Limb (tissue), 2 donors: ENCODE measurements around the gene EIPR1.

Experiments used
- DNase-seq, 2 donors: peaks; one replicate each; pipeline ENCODE4 v3.0.0-alpha.2; 2016; ENCODE audit errors: extremely low spot score in 2 of 2

The EIPR1 gene

DNA sequence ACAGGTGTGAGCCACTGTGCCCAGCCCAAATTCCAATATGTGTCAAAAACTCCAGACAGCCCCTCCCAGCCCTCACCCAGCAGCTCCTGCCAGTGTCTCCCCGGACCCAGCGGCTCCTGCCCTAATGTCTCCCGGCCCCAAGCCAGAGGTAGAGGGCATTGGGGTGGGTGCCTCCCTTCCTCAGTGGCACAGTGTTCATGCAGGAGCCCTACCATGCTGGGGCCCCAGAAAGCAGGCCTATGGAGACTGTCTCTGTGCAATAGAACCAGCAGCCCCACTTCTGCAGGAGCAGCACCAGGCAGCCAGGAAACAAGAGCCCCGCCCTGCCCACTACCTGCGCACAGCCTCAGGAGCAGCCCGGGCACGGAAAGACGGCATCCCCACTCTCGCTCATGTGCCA lies 70.4 kb downstream of the EIPR1 start:
- no peak for DNase-seq

- no peak for DNase-seq
Measured at GRCh38 chr2:3305952-3306351, 71.7 kb downstream of the EIPR1 start.

DNA sequence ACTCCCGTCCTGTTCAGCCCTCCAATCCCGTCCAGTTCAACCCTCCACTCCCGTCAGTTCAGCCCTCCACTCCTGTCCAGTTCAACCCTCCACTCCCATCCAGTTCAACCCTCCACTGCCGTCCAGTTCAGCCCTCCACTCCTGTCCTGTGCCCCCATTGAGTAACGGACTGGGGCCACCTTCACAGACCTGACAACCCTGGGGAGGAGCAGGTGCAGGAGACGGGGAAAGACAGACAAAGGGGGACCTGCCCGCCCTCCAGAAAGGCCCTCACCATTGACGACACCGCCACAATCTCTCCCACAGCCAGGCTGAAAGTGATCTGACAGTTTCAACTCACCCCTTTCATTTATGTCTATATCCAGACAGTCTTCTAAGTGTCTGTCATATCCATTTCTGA lies 72.2 kb downstream of the EIPR1 start:
- DNase-seq, result no peak

GRCh38 chr2:3303583-3304406 lies 73.8 kb downstream of the EIPR1 start:
- DNase-seq, result peak; percentile 86 to 94

DNA sequence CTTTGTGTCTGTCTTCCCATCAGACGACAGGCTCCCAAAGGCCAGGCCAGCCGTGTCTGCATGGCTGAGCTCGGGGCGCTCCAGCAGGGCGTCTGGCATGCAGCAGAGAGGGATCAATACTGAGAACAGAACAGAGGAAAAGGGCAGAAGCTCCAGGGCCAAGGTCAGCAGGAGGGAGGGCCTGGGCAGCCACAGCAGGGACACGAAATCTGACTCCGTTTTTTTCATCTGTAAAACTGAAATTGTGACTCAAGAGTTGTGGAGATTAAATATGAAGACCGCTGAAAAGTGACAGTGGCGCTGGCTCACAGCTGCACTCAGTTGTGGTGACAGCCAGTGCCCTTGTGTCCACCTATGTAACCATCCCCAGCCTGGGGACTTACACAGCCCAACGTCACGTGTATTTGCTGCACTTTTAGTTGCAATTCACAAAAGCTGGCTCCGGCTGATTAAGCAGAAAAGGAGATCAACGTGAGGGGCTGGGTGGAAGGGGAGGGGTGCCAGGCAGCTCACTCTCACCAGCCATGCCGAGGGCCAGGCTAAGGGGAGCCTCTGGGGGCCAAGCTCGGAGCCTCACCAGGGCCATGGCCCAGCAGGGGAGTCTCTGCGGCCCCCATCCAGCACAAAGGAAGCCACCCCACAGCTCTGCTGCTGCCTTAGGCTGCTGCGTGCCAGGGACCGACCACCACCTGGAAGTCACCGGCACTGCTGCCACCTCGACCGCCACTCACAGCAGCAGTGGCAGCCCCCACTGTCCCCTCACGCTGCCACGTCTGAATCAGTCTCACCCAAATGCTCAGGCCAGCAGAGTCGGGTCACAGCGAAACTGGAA lies 74.7 kb downstream of the EIPR1 start:
- peak in 1 of 2 donors; percentile 55 for DNase-seq

DNA sequence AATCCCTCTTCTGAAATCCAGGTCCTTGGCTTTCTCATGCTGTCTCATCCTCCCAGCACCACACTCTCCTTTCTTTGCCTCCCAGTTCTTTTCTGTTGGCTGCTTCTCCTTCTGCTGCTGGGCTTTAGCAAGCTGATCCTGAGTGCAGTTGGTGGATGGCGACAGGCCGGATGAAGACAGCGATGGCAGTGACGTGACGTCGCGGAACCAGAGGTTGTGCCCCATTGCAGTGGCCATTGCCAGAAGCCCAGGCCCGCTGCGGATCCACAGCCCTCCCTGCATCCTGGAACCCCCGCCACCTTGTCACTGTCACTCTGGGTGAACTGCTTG lies 75.2 kb downstream of the EIPR1 start:
- no peak for DNase-seq

- no peak for DNase-seq
Measured at GRCh38 chr2:3301001-3301400, 76.6 kb downstream of the EIPR1 start.

DNA sequence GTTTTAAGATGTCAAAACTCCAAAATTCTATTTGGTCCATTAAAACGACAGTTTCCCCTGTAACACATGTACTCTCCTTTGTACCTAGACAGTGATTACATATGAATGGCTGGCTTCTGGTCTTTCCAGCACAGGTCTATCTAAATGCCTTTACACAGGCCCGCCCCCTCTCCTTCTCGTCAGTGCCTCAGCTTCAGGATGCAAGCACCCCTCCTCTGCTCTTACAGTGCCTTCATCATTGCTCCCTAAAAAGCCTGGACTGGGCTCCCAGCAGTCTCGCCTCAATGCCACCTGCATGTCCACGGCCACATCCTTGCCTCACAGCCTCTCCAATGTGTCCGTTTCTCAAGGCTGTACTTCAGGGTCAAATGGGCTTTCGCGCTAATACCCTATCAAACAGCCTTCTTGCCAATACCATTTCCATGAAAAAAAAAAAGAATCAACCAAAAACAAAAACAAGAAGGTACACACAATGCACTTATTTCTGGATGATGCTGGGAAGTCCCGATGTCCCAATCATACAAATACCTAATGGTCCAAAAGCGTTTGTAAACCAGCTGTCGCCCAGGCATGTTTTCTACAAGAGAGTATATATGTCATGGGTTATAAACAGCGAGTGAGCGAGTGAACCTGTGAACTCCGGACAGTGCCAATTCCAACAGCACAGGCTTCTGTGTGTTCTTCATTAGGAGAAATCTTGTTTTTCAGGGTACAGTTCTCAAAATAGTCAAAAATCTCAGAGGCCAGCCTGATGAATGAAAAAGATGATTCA lies 77.2 kb downstream of the EIPR1 start:
- DNase-seq, result no peak

DNA sequence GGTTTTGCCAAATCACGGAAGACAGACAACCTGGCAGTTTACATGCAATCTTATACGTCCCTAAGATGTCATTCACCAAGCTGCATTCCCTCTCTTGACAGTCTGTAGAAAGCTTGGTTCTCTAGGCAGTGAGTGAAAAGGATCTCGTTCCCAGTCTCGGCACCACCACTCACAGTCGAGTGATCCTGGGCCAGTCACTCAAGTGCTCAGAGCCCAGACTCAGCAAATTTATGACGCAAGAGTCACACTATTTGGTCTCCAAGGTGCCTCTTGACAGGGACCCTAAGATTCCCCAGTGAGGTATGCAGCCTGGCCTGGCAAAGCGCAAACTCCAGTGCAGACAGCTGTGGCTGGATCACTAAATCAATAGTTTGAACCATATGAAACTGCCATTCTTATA lies 77.9 kb downstream of the EIPR1 start:
- no peak for DNase-seq

- no peak for DNase-seq
Measured at GRCh38 chr2:3299130-3299529, 78.5 kb downstream of the EIPR1 start.

DNA sequence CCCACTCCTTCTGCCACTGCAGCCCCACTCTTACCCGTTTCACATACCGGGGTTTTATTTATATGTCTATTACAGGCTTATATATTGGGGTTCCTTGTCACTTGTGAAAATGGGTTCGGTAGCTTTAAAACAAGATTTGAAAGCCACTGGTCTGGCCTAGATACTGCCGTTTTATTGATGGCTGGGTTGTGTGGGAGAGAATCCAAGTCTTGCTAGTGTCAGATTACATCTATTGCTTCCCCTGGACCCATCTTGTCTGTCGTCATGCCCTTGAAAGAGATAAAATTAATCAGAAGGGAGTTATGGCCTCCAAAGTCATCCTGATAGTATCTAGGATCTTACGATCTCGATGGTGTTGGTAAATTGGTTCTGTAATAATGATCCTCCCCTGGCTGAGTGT lies 79.4 kb downstream of the EIPR1 start:
- DNase-seq, result no peak

DNA sequence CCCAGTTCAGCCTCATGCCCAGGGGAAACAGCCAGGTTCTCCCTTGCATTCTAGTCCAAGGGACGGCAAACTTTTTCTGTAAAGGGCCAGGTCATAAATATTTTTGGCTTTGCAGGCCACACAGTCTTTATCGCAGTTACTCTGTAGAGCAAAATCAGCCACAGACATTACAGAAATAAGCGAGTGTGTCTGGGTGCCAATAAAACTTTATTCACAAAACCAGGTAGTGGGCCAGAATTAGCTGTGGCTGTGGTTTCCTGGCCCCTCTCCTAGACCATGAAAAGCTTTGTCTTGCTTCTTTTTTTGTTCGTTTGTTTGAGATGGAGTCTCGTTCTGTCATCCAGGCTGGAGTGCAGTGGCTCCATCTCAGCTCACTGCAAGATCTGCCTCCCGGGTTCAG lies 80.1 kb downstream of the EIPR1 start:
- no peak for DNase-seq

- peak in 1 of 2 donors; percentile 15 for DNase-seq
Measured at GRCh38 chr2:3296182-3296972, 81.2 kb downstream of the EIPR1 start.

- DNase-seq, result peak in 1 of 2 donors; percentile 16
Measured at GRCh38 chr2:3294493-3294892, 83.1 kb downstream of the EIPR1 start.

GRCh38 chr2:3294069-3294468 lies 83.5 kb downstream of the EIPR1 start:
- no peak for DNase-seq

- DNase-seq, result no peak
Measured at GRCh38 chr2:3293221-3293620, 84.4 kb downstream of the EIPR1 start.

DNA sequence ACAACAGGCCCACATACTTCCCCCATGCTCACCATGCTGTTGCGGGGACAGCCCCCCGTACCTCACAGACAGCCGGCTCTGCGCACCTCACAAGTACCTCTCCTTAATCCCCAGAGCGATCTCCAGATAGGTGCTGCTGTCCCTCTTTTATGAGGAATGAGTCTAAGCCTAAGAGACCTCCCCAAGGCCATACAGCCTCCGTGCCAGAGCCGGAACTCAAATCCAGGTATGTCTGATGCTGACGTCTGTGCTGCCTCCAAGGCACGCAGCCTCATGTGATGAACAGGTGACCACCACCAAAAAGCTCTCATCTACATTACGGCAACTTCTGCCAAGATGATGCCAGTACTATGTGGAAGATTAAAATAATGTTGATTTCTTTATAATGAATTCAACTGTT lies 85.2 kb downstream of the EIPR1 start:
- no peak for DNase-seq

- DNase-seq, result no peak
Measured at GRCh38 chr2:3291750-3292149, 85.9 kb downstream of the EIPR1 start.

- no peak for DNase-seq
Measured at GRCh38 chr2:3291113-3291512, 86.5 kb downstream of the EIPR1 start.

GRCh38 chr2:3290655-3291054 lies 87.0 kb downstream of the EIPR1 start:
- no peak for DNase-seq

- no peak for DNase-seq
Measured at GRCh38 chr2:3289971-3290370, 87.6 kb downstream of the EIPR1 start.
